GM19043 (cell line): ENCODE measurements around the gene PIGU.
"Not testable (repeated sequence)": the region's sequence is repeated elsewhere in the genome, so short reads cannot be mapped to it uniquely, and the experiment has no call there.

ENCODE experiments used
- ATAC-seq: cut with Tn5 transposase; IDR thresholded peaks from one replicate; pipeline ENCODE4 v1.9.1; 2021; ENCODE audit warnings: low read depth; ENCODE audit not compliant: unreplicated experiment

Gene PIGU

GRCh38 chr20:34626992-34627391 lies 49.9 kb downstream of the PIGU start:
- no peak for ATAC-seq

DNA sequence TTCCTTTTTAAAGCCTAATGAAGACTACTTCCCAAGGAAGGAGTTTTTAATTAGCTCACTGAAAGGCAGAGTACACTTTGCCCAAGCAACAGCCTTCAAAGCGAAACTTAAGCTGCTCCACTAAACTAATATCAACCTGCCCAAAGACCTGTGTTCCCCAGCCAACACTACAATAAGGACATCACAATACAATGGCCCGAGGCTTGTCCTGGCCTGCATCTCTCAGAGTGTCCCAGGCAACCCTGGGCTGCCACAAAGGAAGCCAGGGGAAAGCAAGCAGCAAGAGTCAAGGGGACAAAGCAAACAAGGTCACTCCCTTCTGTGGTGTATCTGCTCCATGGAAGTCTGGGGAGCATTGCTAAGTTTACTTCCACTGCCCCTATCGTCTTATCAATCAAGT lies 52.3 kb downstream of the PIGU start:
- no peak for ATAC-seq

DNA sequence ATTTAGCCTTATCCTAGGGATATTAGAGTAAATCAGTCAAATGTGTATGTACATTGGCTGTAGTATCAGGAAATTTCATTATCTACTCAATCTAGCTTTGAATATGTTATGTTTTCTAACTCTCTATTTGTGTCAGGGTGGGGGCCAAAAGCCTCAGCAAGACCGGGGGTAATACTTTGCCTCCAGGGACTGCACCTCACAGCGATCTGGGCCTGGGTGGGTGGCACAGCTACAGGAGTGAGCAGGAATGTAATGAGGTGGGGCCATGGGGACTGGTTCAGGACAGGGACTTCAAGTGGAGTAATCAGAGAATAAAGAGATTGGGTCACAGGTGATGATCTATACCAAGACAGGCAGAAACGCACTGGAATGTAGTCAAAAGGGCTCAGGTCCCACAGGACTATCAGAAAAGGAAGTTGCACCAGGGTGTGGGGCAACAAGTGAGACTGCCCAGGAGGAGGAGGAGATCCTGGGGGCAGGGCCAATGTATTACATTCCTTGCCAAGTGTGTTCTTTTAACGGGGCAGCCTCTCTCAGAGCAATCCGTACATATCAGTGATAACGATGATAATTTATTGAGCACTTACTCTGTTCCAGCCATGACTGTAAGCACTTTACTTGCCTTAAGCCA lies 54.0 kb downstream of the PIGU start:
- no peak for ATAC-seq

- no peak for ATAC-seq
Observed at GRCh38 chr20:34621383-34622367, 55.2 kb downstream of the PIGU start.

DNA sequence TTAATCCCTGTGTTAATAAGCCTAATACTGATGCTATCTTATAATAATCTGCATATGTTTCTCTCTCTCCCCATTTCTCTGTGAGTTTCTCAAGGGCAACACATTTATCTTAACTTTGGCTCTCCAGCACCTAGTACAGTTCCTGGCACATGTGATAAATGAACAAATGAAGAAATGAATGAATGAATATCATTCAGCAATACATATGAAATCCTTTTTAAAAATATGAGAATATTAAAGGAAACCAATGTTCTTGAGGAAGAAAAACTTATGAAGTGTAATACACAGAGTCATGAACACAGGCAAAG lies 55.9 kb downstream of the PIGU start:
- ATAC-seq, result no peak

GRCh38 chr20:34618676-34619075 lies 58.2 kb downstream of the PIGU start:
- no peak for ATAC-seq

DNA sequence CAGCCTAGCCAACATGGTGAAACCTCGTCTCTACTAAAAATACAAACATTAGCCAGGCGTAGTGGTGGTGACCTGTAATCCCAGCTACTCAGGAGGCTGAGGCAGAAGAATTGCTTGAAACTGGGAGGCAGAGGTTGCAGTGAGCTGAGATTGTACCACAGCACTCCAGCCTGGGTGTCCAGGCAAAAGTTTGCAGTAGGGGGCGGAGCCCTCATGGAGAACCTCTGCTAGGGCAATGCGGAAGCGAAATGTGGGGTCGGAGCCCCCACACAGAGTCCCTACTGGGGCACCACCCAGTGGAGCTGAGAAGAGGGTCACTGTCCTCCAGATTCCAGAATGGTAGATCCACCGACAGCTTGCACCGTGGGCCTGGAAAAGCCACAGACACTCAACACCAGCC lies 60.0 kb downstream of the PIGU start:
- ATAC-seq, result not testable (repeated sequence)

- ATAC-seq, result no peak
Observed at GRCh38 chr20:34615477-34615876, 61.4 kb downstream of the PIGU start.

GRCh38 chr20:34611976-34612375 lies 64.9 kb downstream of the PIGU start:
- not testable (repeated sequence) for ATAC-seq

- no peak for ATAC-seq
Observed at GRCh38 chr20:34607066-34607465, 69.8 kb downstream of the PIGU start.

GRCh38 chr20:34604980-34605788 lies 71.7 kb downstream of the PIGU start:
- ATAC-seq, result no peak

- ATAC-seq, result no peak
Observed at GRCh38 chr20:34600892-34601653, 75.8 kb downstream of the PIGU start.

DNA sequence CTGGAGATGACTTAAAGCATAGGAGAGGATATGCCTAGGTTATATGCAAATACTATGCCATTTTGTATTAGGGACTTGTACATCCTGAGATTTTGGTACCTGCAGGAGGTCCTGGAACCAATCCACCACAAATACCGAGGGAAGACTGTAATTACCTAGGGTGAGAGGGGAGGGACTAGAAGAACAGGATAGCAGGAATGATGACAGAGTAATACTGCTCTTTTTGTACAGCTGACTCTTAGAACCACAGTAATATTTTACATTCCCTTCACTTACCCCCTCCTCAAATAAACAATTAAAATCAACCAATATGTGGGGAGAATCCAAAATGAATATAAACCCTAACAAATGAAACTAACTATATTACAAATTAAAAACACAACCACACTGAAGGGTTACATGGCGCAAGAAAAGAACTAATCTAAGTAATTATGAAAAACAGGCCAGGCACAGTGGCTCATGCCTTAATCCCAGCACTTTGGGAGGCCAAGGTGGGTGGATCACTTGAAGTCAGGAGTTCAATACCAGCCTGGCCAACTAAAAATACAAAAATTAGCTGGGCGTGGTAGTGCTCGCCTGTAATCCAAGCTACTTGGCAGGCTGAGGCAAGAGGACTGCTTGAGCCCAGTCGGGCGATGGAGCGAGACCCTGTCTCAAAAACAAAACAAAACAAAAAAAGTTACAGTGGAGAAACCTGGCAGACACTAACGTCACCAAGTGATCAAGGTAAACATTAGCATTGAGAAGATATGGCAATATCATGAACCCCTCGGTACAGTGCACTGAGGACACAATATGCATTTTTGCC lies 81.3 kb downstream of the PIGU start:
- ATAC-seq, result no peak

DNA sequence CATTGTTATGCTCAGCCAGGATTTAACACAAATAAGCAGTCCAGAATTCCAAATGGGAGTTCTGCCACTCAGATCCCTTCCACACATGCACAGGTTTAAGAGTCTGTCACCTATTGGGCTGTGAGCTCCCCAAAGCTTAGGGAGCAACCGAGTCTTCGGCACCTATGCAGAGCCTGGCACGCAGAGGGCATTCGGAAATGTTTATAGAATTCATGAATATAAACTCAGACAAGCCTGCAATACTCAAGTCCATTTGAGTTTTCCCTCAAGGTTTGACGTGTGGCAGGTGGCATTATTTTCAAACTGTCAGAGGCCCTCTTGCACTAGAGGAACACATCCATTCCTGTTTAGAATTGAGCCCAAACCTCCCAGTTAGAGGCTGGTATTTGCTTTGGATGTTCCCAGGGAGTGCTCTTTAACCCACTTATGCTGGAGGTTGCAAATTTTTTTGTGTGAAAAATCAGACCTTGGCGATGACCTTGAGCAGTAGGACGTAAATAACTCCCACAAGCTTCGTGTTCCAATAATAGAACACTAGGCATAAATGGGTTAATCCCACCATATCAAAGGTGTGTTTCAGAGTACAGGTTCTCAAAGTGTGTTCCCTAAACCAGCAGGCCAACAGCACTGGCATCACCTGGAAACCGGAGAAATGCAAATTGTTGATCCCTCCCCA lies 90.3 kb downstream of the PIGU start:
- ATAC-seq, result no peak

DNA sequence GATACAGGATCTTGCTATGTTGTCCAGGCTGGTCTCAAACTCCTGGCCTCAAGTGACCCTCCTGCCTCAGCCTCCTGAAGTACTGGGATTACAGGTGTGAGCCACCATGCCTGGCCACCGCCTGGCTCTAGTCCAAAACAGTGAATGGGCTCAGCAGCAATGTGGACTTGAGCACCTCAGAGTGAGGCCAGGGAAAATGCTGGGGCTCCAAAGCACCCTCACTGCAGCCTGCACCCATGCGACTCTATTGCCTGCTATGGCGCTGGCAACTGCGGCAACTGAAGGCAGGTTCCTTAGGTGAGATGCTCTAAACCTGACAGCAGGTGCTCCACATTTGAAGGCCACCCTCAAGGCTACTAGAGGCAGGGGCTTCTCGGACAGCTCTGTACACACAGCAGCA lies 91.9 kb downstream of the PIGU start:
- ATAC-seq, result no peak

- ATAC-seq, result no peak
Observed at GRCh38 chr20:34583544-34583943, 93.3 kb downstream of the PIGU start.

DNA sequence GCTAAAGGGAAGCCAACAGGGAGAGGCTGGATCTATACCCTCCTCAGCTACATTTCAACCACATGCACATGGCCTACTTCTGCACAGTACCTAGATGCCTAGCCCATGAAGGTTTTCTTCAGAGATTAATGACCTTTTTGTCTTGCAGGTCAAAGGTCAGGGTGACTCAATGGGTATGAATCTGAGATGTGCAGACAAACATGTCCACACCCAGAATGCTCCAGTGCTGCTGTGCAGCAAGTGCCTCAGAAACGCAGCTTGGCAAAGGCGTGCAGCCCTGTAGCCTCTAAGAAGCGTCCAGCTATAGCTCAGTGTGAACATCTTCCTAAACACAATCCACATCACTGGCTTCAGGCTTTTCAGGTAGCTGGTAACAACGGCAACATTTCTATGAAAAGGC lies 94.0 kb downstream of the PIGU start:
- ATAC-seq, result no peak

DNA sequence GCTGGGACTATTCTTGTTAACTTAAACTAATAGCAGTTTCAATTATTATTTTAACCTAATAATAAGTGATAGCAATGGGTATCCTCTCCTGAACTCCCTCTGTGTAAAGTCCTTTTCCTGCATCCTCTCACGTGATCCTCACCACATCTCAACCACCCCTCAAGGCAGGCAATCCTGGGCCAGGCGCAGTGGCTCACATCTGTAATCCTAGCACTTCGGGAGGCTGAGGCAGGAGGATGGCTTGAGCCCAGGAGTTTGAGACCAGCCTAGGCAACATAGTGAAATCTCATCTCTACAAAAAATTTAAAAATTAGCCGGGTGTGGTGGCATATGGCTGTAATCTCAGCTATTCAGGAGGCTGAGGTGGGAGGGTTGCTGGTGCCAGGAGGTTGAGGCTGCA lies 94.7 kb downstream of the PIGU start:
- no peak for ATAC-seq
